ENCODE results near the gene SLC35G6. TPM values are rescaled to one million over a fixed set of nuclear protein-coding genes. Genes with fewer than 3 reads are reported as not detected.
A peak's percentile ranks its signal among the peaks of the same experiment; 100 is the strongest.
"Not testable (repeated sequence)": the region's sequence is repeated elsewhere in the genome, so short reads cannot be mapped to it uniquely, and the experiment has no call there.

The SLC35G6 gene
- total RNA-seq, 2 donors from 2014 or later, result 0.33 TPM; not detected in 1

- Histone ChIP-seq H3K27ac (ENCODE audit: low read depth, low read length) (no peak overlapping the region), H3K36me3 (ENCODE audit: control insufficient read depth, insufficient read depth, low read length) (peaks cover 11% of the 10 kb centered on the region), H3K9me3 (ENCODE audit: control insufficient read depth, low read length) (no peaks in the 10 kb centered on the region), H3K4me3 (ENCODE audit: low read length) (no peak overlapping the region), H3K27me3 (ENCODE audit: control insufficient read depth, insufficient read depth, low read length, poor library complexity, severe bottlenecking) (no peaks in the 10 kb centered on the region), H3K9ac (ENCODE audit: extremely low read depth, low read length, poor library complexity, severe bottlenecking) (no peak overlapping the region), H3K4me1 (ENCODE audit: control insufficient read depth, insufficient read depth, low read length) (no peaks in the 10 kb centered on the region)
- TF ChIP-seq, protein P1, sequence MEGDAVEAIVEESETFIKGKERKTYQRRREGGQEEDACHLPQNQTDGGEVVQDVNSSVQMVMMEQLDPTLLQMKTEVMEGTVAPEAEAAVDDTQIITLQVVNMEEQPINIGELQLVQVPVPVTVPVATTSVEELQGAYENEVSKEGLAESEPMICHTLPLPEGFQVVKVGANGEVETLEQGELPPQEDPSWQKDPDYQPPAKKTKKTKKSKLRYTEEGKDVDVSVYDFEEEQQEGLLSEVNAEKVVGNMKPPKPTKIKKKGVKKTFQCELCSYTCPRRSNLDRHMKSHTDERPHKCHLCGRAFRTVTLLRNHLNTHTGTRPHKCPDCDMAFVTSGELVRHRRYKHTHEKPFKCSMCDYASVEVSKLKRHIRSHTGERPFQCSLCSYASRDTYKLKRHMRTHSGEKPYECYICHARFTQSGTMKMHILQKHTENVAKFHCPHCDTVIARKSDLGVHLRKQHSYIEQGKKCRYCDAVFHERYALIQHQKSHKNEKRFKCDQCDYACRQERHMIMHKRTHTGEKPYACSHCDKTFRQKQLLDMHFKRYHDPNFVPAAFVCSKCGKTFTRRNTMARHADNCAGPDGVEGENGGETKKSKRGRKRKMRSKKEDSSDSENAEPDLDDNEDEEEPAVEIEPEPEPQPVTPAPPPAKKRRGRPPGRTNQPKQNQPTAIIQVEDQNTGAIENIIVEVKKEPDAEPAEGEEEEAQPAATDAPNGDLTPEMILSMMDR (conservative IDR thresholded peaks at IDR 0.05), result no peak
- no peaks in the 10 kb centered on the region for H3K9me3 Mint-ChIP-seq
- no peak overlapping the region for H3K27ac Mint-ChIP-seq
- 95 to 100% methylated on average over 1 to 3 of the region's 3 CpGs for WGBS, 2 experiments (ENCODE audit: insufficient coverage in 1 of 2, insufficient read length in 1 of 2)
- peaks cover 19% of the 10 kb centered on the region for H3K36me3 Mint-ChIP-seq (ENCODE audit: low read depth)
- no peak for DNase-seq
- no peaks in the 10 kb centered on the region for H3K27me3 Mint-ChIP-seq (ENCODE audit: insufficient read depth)
- no peak overlapping the region for H3K4me3 Mint-ChIP-seq
- H3K4me1 Mint-ChIP-seq, result no peaks in the 10 kb centered on the region
These were observed 13.7 kb upstream of the SLC35G6 start for GRCh38 chr17:7467498-7467897.

DNA sequence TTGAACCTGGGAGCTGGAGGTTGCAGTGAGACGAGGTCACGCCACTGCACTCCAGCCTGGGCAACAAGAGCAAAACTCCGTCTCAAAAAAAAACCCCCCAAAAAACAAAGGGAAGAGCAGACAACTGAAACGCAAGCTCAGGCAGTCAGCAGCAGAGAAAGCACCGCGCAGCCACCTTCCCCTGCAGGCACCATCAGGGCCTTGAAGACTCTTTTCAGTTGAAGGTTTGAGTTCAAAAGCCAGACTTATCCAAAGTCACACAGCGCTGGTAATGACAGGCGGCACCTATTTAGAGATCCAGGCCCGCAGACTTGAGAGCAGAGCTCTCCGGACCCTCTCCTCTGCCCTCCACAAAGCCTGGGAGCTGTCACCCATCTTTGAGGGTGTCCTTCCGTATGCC, 13.0 kb upstream of the SLC35G6 start:
- H3K4me1 ChIP-seq (ENCODE audit: control insufficient read depth, insufficient read depth, low read length), result no peaks in the 10 kb centered on the region
- H3K9me3 ChIP-seq (ENCODE audit: control insufficient read depth, low read length), result no peaks in the 10 kb centered on the region
- TF ChIP-seq, protein P1 (conservative IDR thresholded peaks at IDR 0.05), result no peak
- no peak overlapping the region for H3K4me3 Mint-ChIP-seq
- peaks cover 11% of the 10 kb centered on the region for H3K36me3 ChIP-seq (ENCODE audit: control insufficient read depth, insufficient read depth, low read length)
- no peaks in the 10 kb centered on the region for H3K27me3 Mint-ChIP-seq (ENCODE audit: insufficient read depth)
- no peak for DNase-seq
- no peaks in the 10 kb centered on the region for H3K27me3 ChIP-seq (ENCODE audit: control insufficient read depth, insufficient read depth, low read length, poor library complexity, severe bottlenecking)
- H3K9ac ChIP-seq (ENCODE audit: extremely low read depth, low read length, poor library complexity, severe bottlenecking), result no peak overlapping the region
- no peaks in the 10 kb centered on the region for H3K9me3 Mint-ChIP-seq
- 94 to 97% methylated on average over 11 of the region's 11 CpGs for WGBS, 2 experiments (ENCODE audit: insufficient coverage in 1 of 2, insufficient read length in 1 of 2)
- H3K27ac ChIP-seq (ENCODE audit: low read depth, low read length), result no peak overlapping the region
- peaks cover 18% of the 10 kb centered on the region for H3K36me3 Mint-ChIP-seq (ENCODE audit: low read depth)
- no peak overlapping the region for H3K4me3 ChIP-seq (ENCODE audit: low read length)
- H3K27ac Mint-ChIP-seq, result peak overlapping the region; percentile 30
- no peaks in the 10 kb centered on the region for H3K4me1 Mint-ChIP-seq

- H3K27ac Mint-ChIP-seq, result peak overlapping the region; percentile 30
- Histone ChIP-seq H3K4me1 (ENCODE audit: control insufficient read depth, insufficient read depth, low read length) (no peaks in the 10 kb centered on the region), H3K36me3 (ENCODE audit: control insufficient read depth, insufficient read depth, low read length) (peaks cover 11% of the 10 kb centered on the region), H3K9me3 (ENCODE audit: control insufficient read depth, low read length) (no peaks in the 10 kb centered on the region), H3K4me3 (ENCODE audit: low read length) (no peak overlapping the region), H3K9ac (ENCODE audit: extremely low read depth, low read length, poor library complexity, severe bottlenecking) (no peak overlapping the region), H3K27ac (ENCODE audit: low read depth, low read length) (no peak overlapping the region), H3K27me3 (ENCODE audit: control insufficient read depth, insufficient read depth, low read length, poor library complexity, severe bottlenecking) (no peaks in the 10 kb centered on the region)
- H3K4me1 Mint-ChIP-seq, result no peaks in the 10 kb centered on the region
- no peak overlapping the region for H3K4me3 Mint-ChIP-seq
- TF ChIP-seq, protein P1 (conservative IDR thresholded peaks at IDR 0.05), result no peak
- DNase-seq, result no peak
- H3K36me3 Mint-ChIP-seq (ENCODE audit: low read depth), result peaks cover 17% of the 10 kb centered on the region
- 87 to 91% methylated on average over 11 to 12 of the region's 12 CpGs for WGBS, 2 experiments (ENCODE audit: insufficient coverage in 1 of 2, insufficient read length in 1 of 2)
- no peaks in the 10 kb centered on the region for H3K27me3 Mint-ChIP-seq (ENCODE audit: insufficient read depth)
- no peaks in the 10 kb centered on the region for H3K9me3 Mint-ChIP-seq
These were observed 12.3 kb upstream of the SLC35G6 start for GRCh38 chr17:7468804-7469389.

- H3K27me3 Mint-ChIP-seq (ENCODE audit: insufficient read depth); H3K4me1 Mint-ChIP-seq; H3K27ac Mint-ChIP-seq; H3K9me3 Mint-ChIP-seq; H3K27me3 ChIP-seq (ENCODE audit: control insufficient read depth, insufficient read depth, low read length, poor library complexity, severe bottlenecking); H3K4me1 ChIP-seq (ENCODE audit: control insufficient read depth, insufficient read depth, low read length); H3K4me3 ChIP-seq (ENCODE audit: low read length); H3K4me3 Mint-ChIP-seq; H3K27ac ChIP-seq (ENCODE audit: low read depth, low read length); H3K9me3 ChIP-seq (ENCODE audit: control insufficient read depth, low read length); DNase-seq; H3K9ac ChIP-seq (ENCODE audit: extremely low read depth, low read length, poor library complexity, severe bottlenecking): not testable (repeated sequence)
- WGBS, 2 experiments (ENCODE audit: insufficient coverage in 1 of 2, insufficient read length in 1 of 2), result 88 to 95% methylated on average over 11 to 12 of the region's 12 CpGs
- peaks cover 11% of the 10 kb centered on the region for H3K36me3 ChIP-seq (ENCODE audit: control insufficient read depth, insufficient read depth, low read length)
- H3K36me3 Mint-ChIP-seq (ENCODE audit: low read depth), result peaks cover 13% of the 10 kb centered on the region
These were observed 11.4 kb upstream of the SLC35G6 start for GRCh38 chr17:7469843-7470242.

GRCh38 chr17:7470457-7470973, 10.7 kb upstream of the SLC35G6 start:
- not testable (repeated sequence) for H3K27ac ChIP-seq (ENCODE audit: low read depth, low read length); H3K9me3 Mint-ChIP-seq; DNase-seq; H3K4me3 ChIP-seq (ENCODE audit: low read length); H3K27ac Mint-ChIP-seq; H3K4me3 Mint-ChIP-seq; H3K4me1 ChIP-seq (ENCODE audit: control insufficient read depth, insufficient read depth, low read length); H3K27me3 Mint-ChIP-seq (ENCODE audit: insufficient read depth); H3K27me3 ChIP-seq (ENCODE audit: control insufficient read depth, insufficient read depth, low read length, poor library complexity, severe bottlenecking); H3K4me1 Mint-ChIP-seq; H3K9me3 ChIP-seq (ENCODE audit: control insufficient read depth, low read length); H3K9ac ChIP-seq (ENCODE audit: extremely low read depth, low read length, poor library complexity, severe bottlenecking)
- peaks cover 11% of the 10 kb centered on the region for H3K36me3 Mint-ChIP-seq (ENCODE audit: low read depth)
- H3K36me3 ChIP-seq (ENCODE audit: control insufficient read depth, insufficient read depth, low read length), result peaks cover 11% of the 10 kb centered on the region
- 89 to 98% methylated on average over 7 to 8 of the region's 8 CpGs for WGBS, 2 experiments (ENCODE audit: insufficient coverage in 1 of 2, insufficient read length in 1 of 2)
